GM21360 (cell line): Measurements from ENCODE around the gene DTHD1.

Source experiments
- ATAC-seq: cut with Tn5 transposase; IDR thresholded peaks from one replicate; pipeline ENCODE4 v1.9.1; 2021; ENCODE audit warnings: mild to moderate bottlenecking, moderate library complexity; ENCODE audit not compliant: unreplicated experiment

Gene DTHD1

GRCh38 chr4:36269101-36269500 is 12.3 kb upstream of the DTHD1 start:
- ATAC-seq, result no peak

GRCh38 chr4:36269533-36270173 is 11.8 kb upstream of the DTHD1 start:
- no peak for ATAC-seq

DNA sequence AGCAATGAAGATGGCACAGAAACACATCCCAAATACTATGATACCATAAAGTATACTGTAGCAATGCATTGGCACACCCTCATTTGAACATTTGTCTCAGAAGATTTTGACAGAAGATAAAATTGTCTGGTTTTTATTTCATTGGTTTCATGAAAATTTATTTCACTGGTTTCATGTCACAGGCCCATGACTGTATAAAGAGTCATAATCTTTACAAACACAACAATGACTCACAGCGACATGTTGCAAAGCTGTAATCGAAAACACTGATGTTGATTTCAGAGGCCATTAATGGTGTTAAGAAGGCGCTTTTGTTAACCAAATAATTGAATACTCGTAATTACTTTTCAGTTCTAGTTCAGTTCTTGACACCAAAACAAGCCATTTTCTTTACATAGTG is 8.1 kb upstream of the DTHD1 start:
- ATAC-seq, result no peak

DNA sequence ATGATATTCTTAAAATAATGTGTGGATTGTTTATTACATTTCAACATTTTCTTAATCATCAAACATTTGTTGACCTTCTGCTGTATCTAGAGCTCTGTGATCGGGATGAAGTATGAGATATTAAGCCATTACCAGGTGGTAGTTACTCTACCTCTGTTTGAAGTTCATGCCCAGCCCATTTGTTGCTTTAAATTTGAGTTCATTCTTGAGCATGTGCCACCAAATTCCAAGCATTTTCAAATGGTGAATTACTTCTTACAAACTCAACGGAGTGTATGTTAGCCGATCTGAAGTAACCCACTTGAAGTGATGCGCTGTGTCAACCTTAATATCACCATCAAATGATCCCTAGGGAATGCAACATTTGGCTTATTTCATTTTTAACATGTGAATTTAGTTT is 7.3 kb upstream of the DTHD1 start:
- ATAC-seq, result no peak

- ATAC-seq, result no peak
Measured at GRCh38 chr4:36277533-36277932, 3.9 kb upstream of the DTHD1 start.

- no peak for ATAC-seq
Measured at GRCh38 chr4:36278789-36279188, 2.6 kb upstream of the DTHD1 start.

- ATAC-seq, result no peak
Measured at GRCh38 chr4:36280555-36280954, 861 bp upstream of the DTHD1 start.

- ATAC-seq, result no peak
Measured at GRCh38 chr4:36282503-36283030, 1.2 kb downstream of the DTHD1 start.

DNA sequence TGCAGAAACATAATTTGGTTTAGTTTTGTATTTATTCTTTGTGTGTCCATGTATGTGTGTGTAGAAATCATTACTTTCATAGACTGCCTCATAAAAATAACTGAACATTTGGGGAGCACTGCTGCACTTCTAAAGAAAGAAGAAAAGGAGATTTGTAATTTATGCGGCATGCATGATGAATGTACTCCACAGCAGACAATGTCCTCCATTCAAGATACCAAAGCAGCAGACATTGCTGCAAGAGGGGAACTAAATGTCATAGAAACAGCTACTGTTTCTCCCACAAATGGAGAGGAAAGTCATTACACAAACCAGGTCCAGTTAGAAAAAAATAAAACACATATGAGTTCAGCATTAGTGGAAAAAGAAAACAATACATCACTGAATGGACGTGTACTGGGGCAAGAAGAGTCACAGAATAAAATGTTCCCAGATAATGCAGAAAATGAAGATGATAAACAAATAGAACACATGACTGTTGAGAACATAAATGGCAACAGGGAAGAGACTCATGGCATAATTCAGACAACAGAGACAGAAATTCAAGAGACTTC is 2.6 kb downstream of the DTHD1 start:
- ATAC-seq, result no peak

GRCh38 chr4:36285784-36286480 is 4.5 kb downstream of the DTHD1 start:
- ATAC-seq, result peak; percentile 98

- ATAC-seq, result peak; percentile 19
Measured at GRCh38 chr4:36286481-36286871, 5.1 kb downstream of the DTHD1 start.

GRCh38 chr4:36288731-36289426 is 7.5 kb downstream of the DTHD1 start:
- ATAC-seq, result no peak

GRCh38 chr4:36290641-36291040 is 9.2 kb downstream of the DTHD1 start:
- no peak for ATAC-seq

GRCh38 chr4:36292556-36293188 is 11.3 kb downstream of the DTHD1 start:
- ATAC-seq, result no peak

- ATAC-seq, result no peak
Measured at GRCh38 chr4:36301127-36301526, 19.7 kb downstream of the DTHD1 start.

- no peak for ATAC-seq
Measured at GRCh38 chr4:36303426-36304137, 22.2 kb downstream of the DTHD1 start.

DNA sequence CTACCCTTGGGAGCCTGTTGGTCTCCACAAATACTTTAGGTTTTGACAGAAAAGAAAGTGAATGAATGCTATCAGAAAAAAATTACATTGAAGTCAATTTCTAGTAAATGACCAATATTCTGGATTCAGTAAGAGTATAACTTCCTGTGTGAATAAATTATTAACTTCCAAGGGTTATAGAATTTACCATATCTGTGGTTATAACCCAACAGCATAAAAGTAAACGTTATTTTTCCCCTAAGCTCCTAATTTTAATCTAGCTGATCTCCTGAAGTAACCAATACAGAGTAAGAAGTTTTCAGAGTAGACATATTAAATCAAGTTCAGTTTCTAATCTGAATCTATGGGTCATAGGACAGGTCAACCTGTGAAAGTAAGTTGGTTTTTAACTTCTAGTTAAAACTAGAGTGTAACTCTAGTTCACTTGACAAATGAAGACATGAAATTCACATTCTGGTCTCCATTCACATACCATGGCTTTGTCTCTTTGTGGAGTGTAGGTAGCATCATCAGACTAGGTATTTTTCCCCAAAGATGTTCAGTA is 22.8 kb downstream of the DTHD1 start:
- ATAC-seq, result no peak

- ATAC-seq, result no peak
Measured at GRCh38 chr4:36308150-36308549, 26.7 kb downstream of the DTHD1 start.

GRCh38 chr4:36310216-36310615 is 28.8 kb downstream of the DTHD1 start:
- no peak for ATAC-seq

DNA sequence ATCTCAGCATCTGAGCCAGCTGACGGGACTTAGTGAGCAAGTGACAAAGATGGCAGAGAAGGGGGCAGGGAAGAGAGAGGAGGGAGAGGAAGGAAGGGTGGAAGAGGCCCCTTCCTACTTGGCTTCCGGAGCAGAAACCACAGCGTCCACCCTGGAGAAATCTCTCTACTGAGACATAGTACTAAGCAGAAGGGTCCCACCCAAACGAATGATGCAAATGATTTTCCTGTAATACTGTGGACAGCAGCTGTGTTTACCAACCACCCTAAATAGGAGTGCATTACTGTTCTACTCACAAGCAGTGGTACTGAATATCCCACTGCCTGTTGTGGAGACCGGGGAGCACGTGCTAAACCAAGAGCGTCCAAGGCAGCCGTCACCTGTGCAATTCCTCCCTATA is 29.4 kb downstream of the DTHD1 start:
- ATAC-seq, result peak; percentile 59
